HG02571 (cell line): ENCODE results near the gene KLK15.
"Not testable (repeated sequence)": the region's sequence is repeated elsewhere in the genome, so short reads cannot be mapped to it uniquely, and the experiment has no call there.

ENCODE experiments used
- ATAC-seq: cut with Tn5 transposase; IDR thresholded peaks from one replicate; pipeline ENCODE4 v1.9.1; 2021; ENCODE audit warnings: mild to moderate bottlenecking, moderate library complexity; ENCODE audit not compliant: unreplicated experiment

KLK15 gene

DNA sequence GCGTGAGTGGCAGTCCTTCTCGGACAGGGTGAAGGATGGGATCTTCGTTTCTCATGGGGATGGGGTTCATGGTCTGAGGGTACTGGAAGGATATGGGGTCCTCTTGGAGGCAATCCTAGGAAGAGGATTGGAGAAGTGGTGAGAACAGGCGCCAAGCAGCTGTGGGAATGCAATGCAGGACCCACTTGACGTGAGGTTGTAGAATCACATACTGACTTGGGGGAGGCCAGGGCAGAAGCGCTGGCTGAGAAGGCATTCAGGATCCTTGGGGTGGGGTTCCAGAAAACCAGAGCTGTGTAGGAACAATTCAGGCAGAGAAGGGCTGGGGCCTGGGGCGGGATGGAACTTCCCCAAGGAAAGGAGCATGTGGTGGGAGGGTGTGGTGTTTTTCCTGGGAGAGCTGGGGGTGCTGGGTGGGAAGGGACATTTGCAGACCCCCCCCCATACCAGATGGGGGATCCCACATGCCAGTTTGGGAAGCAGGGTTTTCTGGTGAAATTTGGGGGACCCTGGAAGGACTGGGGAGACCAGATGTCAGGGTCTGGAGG, 10.6 kb downstream of the KLK15 start:
- no peak for ATAC-seq

DNA sequence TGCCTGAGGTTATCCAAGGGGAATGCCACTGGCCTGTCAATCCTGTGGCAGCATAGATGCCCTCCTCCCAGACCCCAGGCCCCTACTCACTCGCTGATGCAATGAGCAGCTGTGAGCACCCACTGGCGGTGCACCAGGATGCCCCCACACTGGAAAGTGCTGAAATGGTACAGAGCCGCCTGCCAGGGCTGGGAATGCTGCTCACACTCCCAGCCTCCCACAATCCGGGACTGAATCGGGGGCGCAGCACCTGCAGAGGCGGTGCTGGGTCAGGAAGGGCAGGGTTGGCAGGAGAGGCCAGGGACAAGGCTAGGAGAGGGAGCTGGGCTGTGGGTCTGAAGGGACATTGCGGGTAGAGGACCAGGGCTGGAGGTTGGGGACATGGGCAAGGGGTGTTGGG, 11.8 kb downstream of the KLK15 start:
- no peak for ATAC-seq

DNA sequence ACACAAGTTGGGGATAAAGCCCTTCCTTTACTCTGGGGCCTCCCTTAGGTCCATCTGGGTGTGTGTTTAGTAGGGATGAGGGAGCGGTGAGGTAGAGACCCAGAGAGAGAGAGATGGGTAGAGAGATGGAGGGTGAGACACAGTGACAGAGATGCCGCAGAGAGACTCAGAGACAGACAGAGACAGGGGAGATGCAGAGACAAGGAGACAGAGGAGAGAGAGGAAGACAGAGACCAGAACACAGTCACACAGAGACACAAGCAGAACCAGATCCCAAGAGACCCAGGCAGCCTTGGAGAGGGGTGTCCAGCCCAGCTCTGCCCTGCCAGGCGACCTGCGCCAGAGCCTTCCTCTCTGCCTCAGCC, 12.1 kb downstream of the KLK15 start:
- no peak for ATAC-seq

DNA sequence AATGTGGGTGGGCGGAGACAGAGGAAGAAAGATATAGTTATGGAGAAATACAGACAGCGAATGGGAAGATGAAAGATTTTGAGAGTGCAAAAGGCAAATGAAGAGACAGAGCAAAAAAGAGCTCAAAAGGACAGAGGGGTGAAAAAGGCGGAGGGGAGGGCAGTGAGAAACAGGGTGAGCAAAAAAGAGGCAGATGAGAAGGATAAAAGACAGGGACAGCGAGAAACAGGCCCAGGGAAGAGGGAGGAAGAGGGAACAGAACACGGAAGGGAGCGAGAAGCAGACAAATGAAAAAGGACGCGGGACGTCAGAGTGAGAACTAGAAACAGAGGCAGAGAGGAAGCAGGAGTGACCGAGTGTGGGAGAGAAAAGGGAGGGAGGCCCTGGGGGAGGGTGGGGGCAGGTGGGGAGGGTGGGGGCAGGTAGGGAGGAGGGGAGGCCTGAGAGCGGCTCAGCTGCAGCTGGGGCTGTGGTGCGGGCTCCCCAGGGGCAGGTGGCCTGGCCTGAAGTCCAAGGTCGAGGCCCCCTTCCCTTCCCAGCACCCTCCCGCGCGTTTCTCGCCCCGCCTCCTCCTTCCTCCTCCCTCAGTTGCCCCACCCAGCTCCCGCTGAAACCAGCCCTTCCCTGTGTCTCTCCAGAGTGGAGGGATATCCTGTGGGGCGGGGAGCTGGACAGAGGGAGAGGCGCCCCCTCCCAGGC, 12.7 kb downstream of the KLK15 start:
- no peak for ATAC-seq

DNA sequence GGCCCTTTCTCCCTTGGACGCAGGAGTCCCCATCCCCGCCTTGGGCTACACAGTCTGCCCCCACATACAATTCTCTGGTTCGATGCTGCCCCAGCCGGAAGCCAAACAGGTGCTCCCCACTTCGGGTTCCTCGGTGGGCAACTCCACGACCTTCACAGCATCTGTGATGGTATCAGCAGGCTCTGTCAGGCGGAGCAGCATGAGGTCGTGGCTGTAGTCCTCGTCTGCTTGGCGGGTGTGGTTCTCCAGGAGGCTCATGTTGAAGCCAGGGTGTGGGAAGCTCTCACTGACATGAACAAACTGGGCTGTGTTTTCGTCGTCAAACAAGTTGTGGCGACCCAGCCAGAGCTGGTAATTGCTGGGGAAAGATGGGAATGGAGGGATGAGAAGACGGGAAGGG, 13.3 kb downstream of the KLK15 start:
- ATAC-seq = no peak

DNA sequence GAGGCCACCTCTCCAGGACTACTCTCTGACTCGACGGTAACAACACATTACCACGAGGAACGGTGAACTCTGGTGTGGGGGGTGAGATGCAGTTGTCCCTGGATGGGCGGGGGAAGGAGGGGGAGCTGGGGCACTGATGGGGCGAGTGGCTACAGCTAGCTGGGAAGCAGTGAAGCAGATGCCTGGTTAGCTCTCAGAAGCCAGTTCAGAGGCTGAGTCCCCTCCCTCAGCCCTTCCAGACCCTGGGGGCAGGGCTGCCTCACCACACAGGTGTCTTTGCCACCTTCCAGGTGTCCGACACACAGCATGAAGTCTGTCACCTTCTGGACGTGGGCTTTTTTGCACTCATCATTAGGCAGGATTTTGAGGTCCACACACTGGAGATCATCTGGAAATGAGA, 13.7 kb downstream of the KLK15 start:
- ATAC-seq = no peak

DNA sequence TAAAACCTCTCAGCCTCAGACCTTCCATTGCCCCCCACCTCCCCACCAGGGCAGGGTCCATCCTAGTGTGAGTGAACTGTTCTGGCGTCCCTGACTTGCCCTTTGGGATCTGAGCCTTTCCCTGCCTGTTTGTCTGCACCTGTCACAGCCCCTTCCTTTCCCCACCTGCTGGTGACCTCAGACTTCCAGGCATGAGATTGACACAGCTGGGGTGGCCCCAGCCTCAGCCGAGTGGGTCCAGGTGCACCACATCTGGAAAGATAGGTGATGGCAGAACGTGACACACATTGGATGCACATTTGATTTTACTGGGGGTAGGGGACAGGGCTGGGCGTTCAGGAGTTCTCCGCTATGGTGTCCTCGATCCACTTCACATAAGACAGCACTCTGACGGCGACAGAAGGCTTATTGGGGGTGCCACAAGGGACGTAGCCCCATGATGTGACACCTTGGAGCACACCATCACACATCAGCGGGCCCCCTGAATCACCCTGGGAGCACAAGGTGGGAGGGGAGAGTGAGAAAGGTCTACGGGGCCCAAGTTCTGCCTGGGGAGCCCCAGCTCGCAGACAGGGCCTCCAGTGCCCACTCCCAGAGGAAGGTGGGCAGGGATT, 14.4 kb downstream of the KLK15 start:
- no peak for ATAC-seq

DNA sequence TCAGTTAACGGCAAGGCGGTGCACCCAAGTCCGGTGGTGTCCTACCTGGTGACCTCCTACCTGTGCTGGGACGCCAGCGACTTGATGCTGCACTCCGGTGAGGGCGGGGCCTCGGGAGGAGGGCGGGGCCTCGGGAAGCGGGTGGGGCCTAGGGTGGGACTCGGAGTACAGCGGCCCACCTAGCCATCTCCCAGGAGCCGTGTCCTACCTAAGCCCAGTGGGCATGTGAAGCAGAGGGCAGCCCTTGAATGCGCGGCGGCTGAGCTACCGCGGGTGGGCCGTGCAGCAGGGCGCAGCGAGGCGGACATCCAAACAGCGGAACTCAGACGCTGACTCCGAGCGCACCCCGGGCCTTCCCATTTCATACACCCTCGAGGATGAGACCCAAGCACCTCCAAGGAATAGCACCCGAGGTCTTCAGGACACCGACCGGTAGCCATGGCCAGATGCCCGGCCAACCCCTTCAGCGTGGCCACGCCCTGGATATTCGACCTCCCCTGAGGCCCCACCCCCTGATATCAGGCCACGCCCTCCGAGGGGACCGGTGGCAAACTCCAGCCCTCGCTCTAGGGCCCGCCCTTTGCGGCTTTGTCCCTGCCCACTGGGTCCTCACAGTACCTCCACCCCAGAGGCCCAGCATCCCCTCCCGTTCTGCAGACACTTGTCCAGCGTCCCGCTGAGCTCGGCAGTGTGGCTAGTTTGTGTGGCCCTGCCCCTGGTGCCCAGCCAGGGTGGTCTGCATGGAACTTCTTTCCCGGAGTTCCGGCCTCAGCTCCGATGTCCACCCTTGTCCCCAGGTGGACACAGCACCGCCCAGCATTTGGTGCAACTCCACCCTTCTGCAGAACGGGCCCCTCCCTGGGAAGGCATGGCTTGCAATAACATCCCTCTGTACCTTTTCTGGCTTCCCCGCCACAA, 15.2 kb downstream of the KLK15 start:
- peak; percentile 54 for ATAC-seq

DNA sequence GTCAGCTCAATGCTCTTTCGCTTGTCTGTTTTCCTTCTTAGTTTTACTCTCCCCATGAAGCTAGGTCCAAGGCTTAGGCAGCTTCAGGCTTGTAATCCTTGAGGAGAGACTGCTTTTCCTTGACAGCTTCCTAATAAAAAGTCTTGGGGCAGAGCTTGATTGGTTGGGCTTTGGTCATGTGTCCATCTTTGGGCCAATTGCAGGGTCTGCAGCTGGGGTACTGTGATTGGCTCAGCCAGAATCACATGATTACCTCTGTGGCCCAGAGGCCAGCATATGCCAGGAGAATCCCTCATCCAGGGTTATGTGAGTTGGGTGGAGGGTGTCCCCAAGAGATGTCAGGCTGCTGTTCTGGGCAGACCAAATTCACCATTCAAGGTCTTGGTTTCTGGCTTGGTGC, 17.9 kb downstream of the KLK15 start:
- ATAC-seq = no peak

DNA sequence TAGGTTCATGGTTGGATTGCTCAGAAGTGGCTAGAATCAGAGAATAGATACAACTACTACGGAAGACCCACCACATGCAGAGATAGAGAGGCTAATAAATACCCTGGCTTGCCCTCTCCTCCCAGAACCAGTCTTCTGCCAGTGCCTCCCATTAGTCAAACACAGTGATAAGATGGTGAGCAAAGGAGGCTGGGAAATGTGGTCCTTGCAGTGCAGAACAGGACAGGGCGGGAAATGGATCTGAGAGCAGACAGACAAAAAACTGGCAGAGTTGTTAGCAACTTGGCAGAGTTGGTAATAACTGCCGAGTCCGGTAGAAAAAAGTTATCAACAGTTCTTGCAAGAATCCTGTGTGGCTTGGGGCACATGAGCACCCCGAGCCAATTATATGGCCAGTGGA, 18.5 kb downstream of the KLK15 start:
- no peak for ATAC-seq

DNA sequence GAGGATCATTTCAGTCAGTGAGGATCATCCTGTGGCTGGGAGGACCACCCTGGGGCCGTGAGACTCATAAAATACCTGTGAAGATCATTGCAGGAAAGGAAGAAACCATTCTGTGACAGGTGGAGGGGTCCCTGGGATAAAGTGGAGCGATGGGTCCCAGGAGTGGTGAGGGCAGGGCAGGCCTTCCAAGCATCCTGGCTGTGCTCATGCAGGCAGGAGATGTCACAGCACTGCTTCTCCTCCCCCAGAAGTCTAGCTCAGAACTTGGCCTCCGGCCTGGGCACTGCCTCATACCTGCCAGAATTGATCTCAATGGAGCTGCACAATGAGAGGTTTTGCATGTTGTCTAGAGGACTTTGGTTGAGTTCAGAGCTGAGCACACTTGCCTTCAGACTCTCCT, 20.9 kb downstream of the KLK15 start:
- no peak for ATAC-seq

DNA sequence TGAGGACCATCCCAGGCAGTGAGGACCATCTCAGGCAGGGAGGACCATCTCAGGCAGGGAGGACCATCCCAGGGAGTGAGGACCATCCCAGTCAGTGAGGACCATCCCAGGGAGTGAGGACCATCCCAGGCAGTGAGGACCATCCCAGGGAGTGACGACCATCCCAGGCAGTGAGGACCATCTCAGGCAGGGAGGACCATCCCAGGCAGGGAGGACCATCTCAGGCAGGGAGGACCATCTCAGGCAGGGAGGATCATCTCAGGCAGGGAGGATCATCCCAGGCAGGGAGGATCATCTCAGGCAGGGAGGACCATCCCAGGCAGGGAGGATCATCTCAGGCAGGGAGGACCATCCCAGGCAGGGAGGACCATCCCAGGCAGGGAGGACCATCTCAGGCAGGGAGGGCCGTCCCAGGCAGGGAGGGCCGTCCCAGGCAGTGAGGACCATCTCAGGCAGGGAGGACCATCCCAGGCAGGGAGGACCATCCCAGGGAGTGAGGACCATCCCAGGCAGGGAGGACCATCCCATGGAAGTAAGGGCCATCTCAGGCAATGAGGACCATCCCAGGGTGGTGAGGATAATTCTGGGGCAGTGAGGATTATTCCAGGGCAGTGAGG, 21.6 kb downstream of the KLK15 start:
- ATAC-seq = not testable (repeated sequence)

DNA sequence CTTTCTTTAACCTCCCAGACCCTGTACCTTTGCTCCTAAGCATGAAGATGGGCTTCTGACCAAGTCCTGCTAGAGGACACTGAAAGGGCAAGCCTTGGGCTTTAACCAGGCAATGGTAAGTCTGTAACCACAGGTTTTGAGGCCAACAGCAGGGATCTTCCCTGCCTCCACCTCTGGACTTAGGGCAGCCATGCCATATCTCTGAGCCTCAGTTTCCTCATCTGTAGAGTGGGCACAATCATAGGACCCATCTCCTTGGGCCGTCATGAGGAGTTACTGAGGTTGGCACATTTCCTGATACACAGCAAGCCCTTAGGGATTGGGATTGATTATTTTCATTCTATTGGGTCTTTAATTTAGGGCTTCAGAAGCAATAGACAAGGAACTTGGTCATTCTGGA, 24.5 kb downstream of the KLK15 start:
- no peak for ATAC-seq

DNA sequence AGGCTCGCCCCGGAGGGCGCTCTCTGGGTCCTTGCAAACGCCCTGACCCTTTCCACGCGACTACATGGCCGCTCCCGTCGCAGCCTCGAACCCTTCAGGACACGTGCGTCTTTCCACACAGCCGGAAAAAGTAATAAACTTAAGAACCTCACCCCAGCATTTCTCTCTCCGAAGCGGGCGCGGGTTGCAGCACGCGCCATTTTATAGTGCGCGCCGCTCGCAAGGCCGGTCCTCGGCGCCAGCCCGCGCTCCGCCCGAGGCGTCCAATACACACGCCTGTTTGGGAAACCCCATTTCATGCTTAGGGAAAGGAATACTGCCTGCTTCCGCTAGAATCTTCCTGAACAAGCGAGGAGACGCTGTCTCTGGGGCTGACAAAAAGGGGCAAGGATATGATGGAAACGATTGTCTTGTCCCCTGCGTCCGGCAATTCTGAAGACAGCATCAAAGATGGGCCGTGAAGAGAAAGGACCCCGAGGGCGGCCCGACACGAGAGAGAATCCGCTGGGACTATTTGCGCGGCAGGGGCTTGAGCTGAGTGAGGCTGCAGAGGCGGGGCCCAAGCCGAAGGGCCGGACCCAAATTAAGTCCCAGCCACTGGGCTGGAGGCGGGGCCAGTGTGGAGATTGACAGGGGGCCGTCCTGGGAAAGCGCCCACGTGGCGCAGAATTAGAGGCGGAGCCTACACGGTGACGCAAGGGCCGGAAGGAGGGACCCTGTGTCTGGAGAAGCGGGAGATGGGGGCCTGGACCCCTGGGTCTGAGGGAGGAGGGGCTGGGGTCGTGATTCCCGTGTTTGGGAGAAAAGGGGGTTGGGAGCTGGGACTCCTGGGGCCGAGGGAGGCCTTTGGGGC, 28.7 kb downstream of the KLK15 start:
- ATAC-seq = peak; percentile 92

DNA sequence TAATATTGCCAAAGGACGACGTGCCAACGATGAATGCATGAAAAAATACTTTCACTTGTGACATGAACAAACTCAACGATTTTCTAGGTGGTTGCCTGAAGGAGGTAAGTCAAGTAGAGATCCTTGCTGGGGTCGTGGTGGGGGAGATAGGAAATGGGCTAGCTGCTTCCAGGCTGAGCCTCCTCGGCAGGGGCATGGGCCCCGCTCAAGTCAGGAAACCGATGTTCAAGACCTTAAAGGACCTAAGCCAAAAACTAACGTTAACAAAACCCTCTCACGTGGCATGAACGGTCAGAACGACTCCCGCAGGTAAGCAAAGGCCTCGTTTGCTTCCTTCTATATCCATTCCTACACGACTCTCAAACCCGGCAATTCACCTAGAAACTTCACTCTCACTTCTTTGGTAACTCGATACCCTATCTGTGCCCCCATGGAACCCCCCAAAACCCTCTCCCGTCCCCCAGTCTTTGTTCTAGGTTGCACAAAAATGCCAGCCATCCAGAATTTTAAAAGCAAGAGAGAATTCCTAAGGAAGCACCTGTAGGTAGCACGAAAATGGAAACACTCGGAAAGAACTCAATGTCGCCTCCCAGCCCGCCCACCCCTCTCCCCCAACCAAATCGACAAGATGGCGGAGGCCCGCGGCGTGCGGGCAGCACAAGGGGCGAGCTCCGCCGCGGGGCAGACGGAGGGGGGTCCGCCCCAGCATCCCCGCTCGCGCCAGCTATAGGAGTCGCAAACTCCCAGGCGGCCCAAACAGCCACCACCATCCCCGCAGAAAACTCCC, 29.5 kb downstream of the KLK15 start:
- ATAC-seq = peak; percentile 10

DNA sequence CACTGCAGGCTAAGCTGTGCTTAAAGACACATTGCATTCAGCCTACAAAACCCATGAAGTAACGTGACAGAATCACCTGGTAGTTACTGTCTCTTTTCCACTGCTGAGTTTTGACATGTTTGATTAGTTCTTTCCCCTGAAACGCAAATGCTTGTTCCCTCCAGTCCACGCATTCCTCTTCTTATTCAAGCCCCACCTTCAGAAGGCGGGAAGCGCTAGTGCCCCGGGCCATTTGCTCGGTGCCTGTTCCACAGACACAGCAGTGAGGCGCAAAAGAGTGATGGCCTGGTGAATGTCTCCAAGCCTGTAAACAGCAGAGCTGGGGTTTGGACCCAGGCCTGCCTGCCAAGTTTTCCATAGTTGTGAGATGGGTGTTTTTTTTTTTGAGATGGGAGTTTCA, 32.3 kb downstream of the KLK15 start:
- ATAC-seq = no peak

DNA sequence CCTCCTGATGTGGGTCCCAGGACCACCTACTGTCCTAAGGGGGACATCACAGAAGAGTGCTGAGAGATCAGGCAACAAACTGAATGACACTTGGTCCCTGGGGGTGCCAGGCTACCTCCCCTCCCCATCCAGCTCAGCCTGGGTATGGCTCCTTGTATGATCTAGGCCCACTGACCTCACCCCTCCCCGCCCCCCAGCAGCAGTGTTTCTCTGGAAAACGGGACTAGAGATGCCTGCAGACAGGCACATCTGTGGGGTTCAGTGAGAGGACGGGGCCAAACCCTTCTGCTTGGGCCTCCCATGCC, 33.9 kb downstream of the KLK15 start:
- no peak for ATAC-seq

DNA sequence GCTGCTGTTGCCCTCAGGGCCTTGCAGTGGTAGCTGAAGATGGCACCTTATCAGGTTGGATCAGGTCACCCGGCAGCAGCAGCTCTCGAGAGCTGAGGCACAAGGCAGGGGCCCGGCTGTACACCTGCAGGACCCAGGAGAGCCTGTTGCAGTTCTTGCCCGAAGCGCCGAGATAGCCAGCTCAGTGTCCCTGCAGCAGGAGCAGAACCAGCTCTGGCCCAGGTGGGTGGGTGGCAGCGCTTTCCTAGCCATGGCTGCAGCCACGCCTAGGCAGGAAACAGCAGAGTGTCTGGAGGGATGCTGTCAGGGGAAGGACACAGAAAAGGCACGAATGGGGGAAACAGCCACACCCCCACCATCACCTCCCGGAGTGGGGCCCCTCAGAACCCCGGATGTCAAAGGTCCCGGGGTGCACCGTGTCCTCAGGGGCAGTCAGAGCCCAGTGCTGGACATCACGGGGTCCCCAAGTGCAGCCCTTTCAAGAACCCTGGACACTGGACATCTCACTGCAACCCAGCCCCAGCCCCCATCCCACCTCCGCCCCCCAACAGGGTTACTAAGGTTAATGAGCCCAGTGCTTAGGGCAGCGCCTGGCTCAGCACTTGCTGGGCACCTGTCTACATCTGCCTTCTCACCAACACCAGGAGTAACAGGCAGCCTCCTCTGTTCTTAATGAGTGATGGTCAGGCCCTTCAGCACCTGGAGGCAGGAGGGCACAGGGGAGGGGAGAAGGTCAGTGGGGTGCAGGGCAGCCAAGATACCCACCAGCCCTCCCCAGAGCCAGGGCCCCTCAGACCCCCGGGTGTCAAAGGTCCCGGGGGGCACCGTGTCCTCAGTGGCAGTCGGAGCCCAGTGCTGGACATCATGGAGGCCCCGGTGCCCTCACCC, 34.5 kb downstream of the KLK15 start:
- ATAC-seq = no peak
